ENCODE data around the gene ISG20. TPM values are rescaled to one million over a fixed set of nuclear protein-coding genes. Genes with fewer than 3 reads are reported as not detected.

Gene ISG20
- total and polyA plus RNA-seq, 2 donors (not counting 3 experiments of a cell fraction or from before 2014, with no cell fraction given), result 6.4 to 7.5 TPM

- POLR2A ChIA-PET, result no interaction called here
- intact Hi-C loops (cut with micrococcal nuclease), result no loop called here
- no peaks in the 10 kb centered on the region for H3K27me3 ChIP-seq (ENCODE audit: control insufficient read depth in 2 of 2, insufficient read depth in 2 of 2, low read length in 2 of 2)
Measured at GRCh38 chr15:88674661-88675060, 35.8 kb downstream of the ISG20 start.

More at GRCh38 chr15:88674661-88675060, 35.8 kb downstream of the ISG20 start:
- FAIRE-seq (no peak), DNase-seq (ENCODE audit: low read depth, low spot score) (no peak)
- Histone ChIP-seq H3K4me3 (replicated peaks in 1 of 3; ENCODE audit: insufficient read depth in 1 of 3, low read depth in 1 of 3, low read length in 3 of 3) (no peak overlapping the region), H3K4me1 (ENCODE audit: control insufficient read depth, extremely low read depth, insufficient read depth, low read length) (no peaks in the 10 kb centered on the region), H3K9me3 (replicated peaks; ENCODE audit: control insufficient read depth, insufficient read depth, low read length) (no peaks in the 10 kb centered on the region), H3K27ac (ENCODE audit: insufficient read depth, low read depth, low read length) (no peak overlapping the region), H3K9ac (replicated peaks; ENCODE audit: extremely low read depth, insufficient read depth, low read length) (no peak overlapping the region), H3K36me3 (ENCODE audit: control insufficient read depth in 2 of 2, extremely low read depth in 1 of 2, insufficient read depth in 2 of 2, low read length in 2 of 2) (no peaks in the 10 kb centered on the region), H3K79me2 (ENCODE audit: control insufficient read depth, insufficient read depth, low read length) (no peaks in the 10 kb centered on the region), H3K4me2 (ENCODE audit: insufficient read depth, low read length) (no peak overlapping the region), H2AFZ (ENCODE audit: low read depth, low read length) (no peak overlapping the region), H3K9me1 (replicated peaks; ENCODE audit: control insufficient read depth, extremely low read depth, insufficient read depth, low read length) (no peaks in the 10 kb centered on the region), H4K20me1 (replicated peaks; ENCODE audit: control insufficient read depth, extremely low read depth, insufficient read depth, low read length) (no peaks in the 10 kb centered on the region)
- TF ChIP-seq MYC (IDR thresholded peaks at IDR 0.05; ENCODE audit: low read depth, low read length) (no peak), MAX (IDR thresholded peaks at IDR 0.05; ENCODE audit: insufficient read depth, insufficient read length) (no peak), POLR2A (IDR thresholded peaks at IDR 0.05; ENCODE audit: low read depth, low read length) (no peak), CTCF (IDR thresholded peaks at IDR 0.05; ENCODE audit: extremely low read depth in 1 of 2, insufficient read depth in 1 of 2, low read depth in 1 of 2, low read length in 2 of 2) (no peak), JUN (IDR thresholded peaks at IDR 0.05; ENCODE audit: borderline replicate concordance, insufficient read depth, insufficient read length, low read depth) (no peak), EZH2 (IDR thresholded peaks at IDR 0.05; ENCODE audit: borderline replicate concordance, low read depth, low read length, severe bottlenecking) (no peak), GATA2 (IDR thresholded peaks at IDR 0.05; ENCODE audit: insufficient read depth, insufficient read length, low read depth, low read length) (no peak), FOS (IDR thresholded peaks at IDR 0.05; ENCODE audit: borderline replicate concordance, insufficient read depth, low read length) (no peak), POLR2AphosphoS5 (IDR thresholded peaks at IDR 0.05; ENCODE audit: insufficient read depth, low read depth, low read length) (no peak)
- BruUV-seq (replicated peaks), result no TSS peak
- CTCF ChIA-PET, result no interaction called here
- dilution Hi-C loops (cut with MboI; ENCODE audit: extremely low pct_ligation_motif_present, low sequenced_read_pairs), result no loop called here

Measured in endothelial cell of umbilical vein (primary cell).